Glomerular visceral epithelial cell (primary cell): ENCODE data around the gene CD82.
"Not testable (repeated sequence)": the region's sequence is repeated elsewhere in the genome, so short reads cannot be mapped to it uniquely, and the experiment has no call there.

ENCODE experiments used
- DNase-seq: peaks from one replicate; pipeline ENCODE4 v3.0.0-alpha.2; 2016; ENCODE audit errors: extremely low spot score

CD82 gene

DNA sequence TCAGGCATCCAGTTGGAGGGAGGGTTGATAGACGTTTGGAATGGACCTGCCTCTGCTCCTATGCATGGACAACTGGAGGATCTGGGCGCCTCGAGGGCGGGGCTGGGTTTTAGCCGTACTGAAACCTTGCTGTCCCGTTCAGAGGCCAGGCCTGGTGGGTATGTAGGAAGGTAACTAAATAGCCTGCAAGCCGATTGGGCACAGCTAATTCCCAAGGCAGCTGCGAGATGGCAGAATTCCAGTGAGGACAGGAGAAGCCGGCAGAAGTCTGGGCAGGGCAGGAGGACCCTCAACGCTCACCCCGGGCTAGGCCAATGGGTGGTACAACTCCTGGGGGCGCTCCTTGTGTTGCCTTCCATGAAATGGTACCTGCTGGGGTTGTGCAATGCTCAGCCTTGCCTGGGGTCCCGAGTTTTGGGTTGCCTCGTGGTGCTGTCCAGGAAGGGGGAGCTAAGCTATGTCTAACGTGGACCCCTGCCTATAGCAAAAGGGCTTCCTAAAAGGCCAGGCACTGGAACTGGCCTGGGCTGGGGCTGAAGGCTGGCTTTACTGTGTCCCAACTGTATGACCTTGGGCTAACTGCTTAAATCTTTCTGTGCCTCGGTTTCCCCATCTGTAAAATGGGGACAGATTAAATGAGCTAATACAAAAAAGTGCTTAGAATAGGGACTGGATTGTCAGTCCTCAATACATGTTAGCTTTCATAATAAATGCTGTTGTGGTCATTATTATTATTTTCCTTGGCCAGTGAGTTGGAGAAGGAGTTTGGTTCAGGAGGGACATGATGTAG is 30.1 kb upstream of the CD82 start:
- no peak for DNase-seq

GRCh38 chr11:44536788-44537516 is 28.5 kb upstream of the CD82 start:
- no peak for DNase-seq

GRCh38 chr11:44537679-44538078 is 27.8 kb upstream of the CD82 start:
- DNase-seq: no peak

DNA sequence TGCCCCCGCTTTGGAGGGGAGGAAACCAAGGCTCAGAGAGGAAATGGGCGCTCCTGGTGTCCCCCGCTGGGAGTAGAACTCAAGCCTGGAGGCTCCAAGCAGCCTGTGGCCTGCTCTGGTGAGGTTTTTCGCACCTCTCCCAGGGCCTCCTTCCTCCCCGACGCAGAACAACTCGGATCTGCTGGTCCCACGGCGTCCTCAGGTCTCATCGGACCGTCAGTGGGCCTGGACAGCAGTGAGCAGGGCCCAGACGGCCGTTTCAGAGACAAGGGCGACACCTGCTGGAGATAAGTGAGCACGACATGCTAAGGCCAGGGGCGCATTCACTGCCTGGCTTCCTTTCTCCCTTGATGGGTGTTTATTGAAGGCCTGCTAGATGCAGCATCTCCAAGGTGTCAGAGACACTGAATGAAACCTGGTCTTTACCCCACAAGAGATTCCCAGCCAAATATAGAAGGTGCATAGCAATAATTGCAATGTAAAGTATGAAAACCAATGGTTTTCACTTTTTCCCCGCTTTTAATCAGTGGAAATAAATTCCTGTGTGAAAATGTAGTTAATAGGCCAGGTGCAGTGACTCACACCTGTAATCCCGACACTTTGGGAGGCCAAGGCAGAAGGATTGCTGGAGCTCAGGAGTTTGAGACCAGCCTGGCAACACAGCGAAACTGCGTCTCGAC is 26.9 kb upstream of the CD82 start:
- DNase-seq: peak; percentile 69

GRCh38 chr11:44539971-44540370 is 25.5 kb upstream of the CD82 start:
- no peak for DNase-seq

DNA sequence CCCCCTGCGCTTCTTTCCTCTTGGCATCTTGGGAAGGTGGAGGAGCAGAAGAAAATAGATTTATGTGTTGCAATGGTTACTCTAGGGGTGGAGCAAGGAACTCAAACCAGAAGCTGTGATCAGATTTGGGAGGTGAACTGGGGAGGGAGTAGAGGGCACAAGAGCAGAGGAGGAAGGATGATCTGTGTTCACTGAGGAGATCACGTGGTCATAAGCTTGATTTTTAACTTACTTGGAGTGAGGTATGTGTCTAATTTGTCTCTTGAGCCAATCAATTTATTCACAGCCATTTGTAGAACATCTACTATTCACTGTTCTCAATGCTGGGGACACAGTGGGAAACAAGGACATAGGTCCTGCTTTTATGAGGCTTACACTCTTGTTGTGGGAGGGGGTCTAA is 24.8 kb upstream of the CD82 start:
- DNase-seq: no peak

DNA sequence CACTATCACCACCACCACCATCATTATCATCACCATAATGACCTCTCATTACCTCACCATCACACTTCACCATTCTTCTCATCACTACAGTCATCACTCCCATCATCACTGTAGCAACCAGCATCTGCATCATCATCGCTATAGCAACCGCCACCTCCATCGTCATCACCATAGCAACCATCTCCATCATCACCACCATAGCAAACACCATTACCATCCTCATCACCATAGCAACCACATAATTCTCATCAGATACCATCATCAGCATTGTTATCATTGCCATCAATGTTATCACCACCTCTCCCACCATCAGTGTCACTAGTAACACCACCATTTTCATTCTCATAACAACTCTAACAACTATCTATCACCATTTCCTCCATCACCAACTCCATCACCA is 23.1 kb upstream of the CD82 start:
- no peak for DNase-seq

GRCh38 chr11:44546984-44547383 is 18.5 kb upstream of the CD82 start:
- not testable (repeated sequence) for DNase-seq

DNA sequence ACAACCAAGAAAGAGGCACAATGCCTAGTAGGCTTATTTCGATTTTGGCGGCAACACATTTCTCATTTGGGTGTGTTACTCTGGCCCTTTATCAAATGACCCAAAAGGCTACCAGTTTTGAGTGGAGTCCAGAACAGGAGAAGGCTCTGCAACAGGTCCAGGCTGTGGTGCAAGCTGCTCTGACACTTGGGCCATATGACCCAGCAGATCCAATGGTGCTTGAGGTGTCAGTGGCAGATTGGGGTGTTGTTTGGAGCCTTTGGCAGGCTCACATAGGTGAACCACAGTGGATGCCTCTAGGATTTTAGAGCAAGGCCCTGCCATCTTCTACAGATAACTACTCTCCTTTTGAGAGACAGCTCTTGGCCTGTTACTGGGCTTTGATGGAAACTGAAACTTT is 17.9 kb upstream of the CD82 start:
- DNase-seq: not testable (repeated sequence)

DNA sequence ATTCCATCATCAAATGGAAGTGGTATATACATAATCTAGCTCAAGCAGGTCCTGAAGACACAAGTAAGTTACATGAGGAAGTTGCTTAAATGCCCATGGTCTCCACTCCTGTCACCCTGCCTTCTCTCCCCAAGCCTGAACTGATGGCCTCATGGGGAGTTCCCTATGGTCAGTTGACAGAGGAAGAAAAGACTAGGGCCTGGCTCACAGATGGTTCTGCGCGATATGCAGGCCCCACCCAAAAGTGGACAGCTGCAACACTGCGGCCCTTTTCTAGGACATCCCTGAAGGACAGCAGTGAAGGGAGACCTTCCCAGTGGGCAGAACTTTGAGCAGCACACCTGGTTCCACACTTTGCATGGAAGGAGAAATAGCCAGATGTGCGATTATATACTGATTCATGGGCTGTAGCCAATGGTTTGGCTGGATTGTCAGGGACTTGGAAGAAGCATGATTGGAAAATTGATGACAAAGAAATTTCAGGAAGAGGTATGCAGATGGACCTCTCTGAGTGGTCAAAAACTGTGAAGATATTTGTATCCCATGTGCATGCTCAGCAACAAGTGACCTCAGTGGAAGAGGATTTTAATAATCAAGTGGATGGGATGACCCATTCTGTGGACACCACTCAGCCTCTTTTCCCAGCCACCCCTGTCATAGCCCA is 17.3 kb upstream of the CD82 start:
- DNase-seq: no peak

DNA sequence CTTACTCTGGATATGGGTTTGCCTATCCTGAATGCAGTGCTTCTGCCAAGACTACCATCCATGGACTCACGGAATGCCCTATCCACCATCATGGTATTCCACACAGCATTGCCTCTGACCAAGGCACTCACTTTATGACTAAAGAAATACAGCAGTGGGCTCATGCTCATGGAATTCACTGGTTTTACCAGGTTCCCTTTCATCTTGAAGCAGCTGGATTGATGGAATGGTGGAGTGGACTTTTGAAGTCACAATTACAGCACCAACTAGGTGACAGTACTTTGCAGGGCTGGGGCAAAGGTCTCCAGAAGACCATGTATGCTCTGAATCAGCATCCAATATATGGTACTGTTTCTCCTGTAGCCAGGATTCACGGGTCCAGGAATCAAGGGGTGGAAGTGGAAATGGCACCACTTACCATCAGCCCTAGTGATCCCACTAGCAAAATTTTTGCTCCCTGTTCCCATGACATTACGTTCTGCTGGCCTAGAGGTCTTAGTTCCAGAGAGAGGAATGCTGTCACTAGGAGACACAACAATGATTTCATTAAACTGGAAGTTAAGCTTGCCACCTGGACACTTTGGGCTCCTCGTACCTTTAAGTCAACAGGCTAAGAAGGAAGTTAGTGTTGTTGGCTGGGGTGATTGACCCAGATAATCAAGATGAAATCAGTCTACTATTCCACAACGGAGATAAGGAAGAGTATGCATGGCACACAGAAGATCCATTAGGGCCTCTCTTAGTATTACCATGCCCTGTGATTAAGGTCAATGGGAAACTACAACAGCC is 16.3 kb upstream of the CD82 start:
- DNase-seq: not testable (repeated sequence)

GRCh38 chr11:44550123-44550522 is 15.3 kb upstream of the CD82 start:
- no peak for DNase-seq

- no peak for DNase-seq
Observed at GRCh38 chr11:44551456-44552139, 13.9 kb upstream of the CD82 start.

DNA sequence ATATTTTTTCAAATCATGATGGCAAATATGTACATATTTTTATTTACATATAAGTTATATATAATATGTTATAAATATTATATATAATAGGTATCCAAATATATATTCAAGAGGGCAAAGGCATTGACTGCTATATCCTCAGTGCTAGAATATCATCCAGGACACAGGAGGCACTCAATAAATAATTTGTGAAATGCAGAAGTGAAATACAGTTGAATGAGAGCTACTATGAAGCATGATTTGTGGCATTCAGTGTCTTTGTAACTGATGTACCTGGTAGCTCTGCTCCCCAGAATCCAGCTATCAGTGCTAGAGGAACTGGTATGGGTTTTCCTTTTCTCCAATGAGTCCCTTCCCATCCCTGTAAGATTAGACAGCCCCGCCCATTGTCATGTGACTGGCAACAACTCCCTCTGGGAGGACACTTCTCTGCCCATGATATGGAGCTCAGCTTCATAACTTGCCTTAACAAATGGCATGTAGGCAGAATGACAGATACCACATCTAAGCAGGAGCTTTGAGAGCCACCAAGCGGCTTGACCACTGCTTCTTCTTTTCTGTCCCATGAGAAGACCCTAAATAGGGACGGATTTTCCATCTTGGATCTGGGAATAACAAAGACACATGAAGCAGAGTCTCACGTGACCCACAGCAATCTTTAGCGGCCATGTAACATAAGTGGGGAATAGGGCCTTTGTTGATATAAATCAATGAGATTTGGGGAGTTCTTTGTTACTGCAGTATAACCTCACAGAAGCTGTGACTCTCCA is 10.2 kb upstream of the CD82 start:
- no peak for DNase-seq

DNA sequence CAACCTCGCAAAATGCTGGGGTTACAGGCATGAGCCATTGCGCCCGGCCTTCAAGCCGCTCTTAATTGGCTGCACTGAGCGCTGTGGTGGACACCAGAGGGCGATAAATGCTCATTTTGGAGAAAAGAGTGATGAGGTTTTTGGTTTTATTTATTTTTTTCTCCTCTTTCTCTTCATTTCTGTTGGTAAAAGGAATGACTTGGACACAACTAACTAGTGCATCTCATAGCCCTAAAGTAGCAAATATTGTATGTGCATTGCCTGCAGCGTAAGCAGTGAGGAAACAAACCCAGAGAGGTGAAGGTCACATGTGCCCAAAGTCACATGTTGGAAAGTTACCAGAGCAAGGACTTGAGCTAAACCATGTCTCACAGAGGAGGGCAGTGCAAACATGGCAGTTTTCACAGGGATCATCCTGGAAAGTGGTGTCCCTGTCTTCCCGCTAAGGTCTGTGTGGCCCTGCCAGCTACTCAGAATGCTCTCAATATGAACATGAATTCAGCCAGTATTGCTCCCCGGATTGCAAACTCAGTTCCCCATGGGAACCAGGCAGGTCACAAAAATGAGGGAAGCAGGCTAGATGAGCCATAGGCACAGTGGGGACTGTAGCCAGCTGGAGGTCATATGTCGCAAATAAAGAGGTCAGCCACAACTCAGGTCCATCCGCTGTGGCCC is 8.6 kb upstream of the CD82 start:
- DNase-seq: peak; percentile 55

DNA sequence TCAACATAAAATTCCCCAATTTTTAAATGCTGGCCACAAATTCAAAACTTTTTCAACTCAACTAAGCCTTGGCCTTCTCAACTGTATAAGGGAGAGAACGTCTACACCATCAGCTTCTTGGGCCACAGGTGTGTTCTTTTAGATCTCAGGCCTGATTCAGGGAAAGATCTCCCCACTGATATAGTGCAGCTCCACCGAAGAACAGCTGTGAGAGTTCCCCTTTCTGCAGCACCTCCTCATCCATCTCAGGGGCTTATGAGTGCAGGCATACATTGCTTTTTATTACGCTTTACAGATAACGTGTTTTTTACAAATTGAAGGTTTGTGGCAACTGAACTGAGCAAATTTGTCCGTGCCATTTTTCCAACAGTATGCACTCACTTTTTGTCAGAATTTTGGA is 8.0 kb upstream of the CD82 start:
- no peak for DNase-seq

- no peak for DNase-seq
Observed at GRCh38 chr11:44559207-44559939, 6.1 kb upstream of the CD82 start.

GRCh38 chr11:44559940-44560300 is 5.5 kb upstream of the CD82 start:
- DNase-seq: not testable (repeated sequence)

GRCh38 chr11:44561275-44561805 is 4.1 kb upstream of the CD82 start:
- peak; percentile 69 for DNase-seq
